KOPT-K1 (cell line): Measurements from ENCODE around the gene EFHC1.
"Not testable (repeated sequence)": the region's sequence is repeated elsewhere in the genome, so short reads cannot be mapped to it uniquely, and the experiment has no call there.

Experiments
- H3K27ac ChIP-seq: fragments of 200-600 bp; sonication (generic); 2 replicates; pipeline ENCODE4 v1.5.1; 2016; ENCODE audit warnings: antibody characterized with exemption, mild to moderate bottlenecking, low read depth, low read length; ENCODE audit not compliant: poor library complexity, severe bottlenecking
- H3K36me3 ChIP-seq: fragments of 200-600 bp; sonication (generic); 2 replicates; pipeline ENCODE4 v1.5.1; 2017; ENCODE audit warnings: antibody characterized with exemption, mild to moderate bottlenecking, low read length, moderate library complexity; ENCODE audit not compliant: insufficient read depth
- H3K9me3 ChIP-seq: fragments of 200-600 bp; sonication (generic); 2 replicates; pipeline ENCODE4 v1.5.1; 2017; ENCODE audit warnings: antibody characterized with exemption, low read length, mild to moderate bottlenecking; ENCODE audit not compliant: insufficient read depth, poor library complexity, severe bottlenecking

The EFHC1 gene

DNA sequence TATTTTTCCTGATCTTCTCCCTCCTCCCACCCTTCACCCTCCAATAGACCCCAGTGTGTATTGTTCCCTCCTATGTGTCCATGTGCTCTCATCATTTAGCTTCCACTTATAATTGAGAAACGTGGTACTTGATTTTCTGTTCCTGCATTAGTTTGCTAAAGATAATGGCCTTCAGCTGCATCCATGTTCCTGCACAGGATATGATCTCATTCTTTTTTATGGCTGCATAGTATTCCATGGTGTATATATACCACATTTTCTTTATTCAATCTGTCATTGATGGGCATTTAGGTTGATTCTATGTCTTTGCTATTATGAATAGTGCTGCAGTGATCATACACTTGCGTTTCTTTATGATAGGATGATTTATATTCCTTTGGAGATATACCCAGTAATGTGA lies 41.1 kb downstream of the EFHC1 start:
- not testable (repeated sequence) for H3K36me3 ChIP-seq, H3K9me3 ChIP-seq, H3K27ac ChIP-seq

DNA sequence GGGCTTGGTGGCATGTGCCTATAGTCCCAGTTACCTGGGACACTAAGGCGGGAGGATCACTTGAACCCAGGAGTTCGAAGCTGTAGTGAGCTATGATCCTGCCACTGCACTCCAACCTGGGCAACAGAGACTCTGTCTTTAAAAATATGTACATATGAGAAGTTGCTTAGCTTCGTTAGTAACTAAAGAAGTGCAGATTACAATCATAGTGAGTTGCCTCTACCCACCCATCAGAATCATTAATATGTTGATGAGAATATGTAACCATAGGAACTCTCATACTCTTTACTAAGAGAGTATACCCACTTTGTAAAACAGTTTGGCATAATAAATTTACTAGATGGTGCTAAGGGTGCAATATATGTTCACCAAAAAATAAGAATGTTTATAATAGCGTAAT lies 54.0 kb downstream of the EFHC1 start:
- H3K27ac ChIP-seq: no peak overlapping the region
- no peaks in the 10 kb centered on the region for H3K36me3 ChIP-seq
- no peaks in the 10 kb centered on the region for H3K9me3 ChIP-seq

DNA sequence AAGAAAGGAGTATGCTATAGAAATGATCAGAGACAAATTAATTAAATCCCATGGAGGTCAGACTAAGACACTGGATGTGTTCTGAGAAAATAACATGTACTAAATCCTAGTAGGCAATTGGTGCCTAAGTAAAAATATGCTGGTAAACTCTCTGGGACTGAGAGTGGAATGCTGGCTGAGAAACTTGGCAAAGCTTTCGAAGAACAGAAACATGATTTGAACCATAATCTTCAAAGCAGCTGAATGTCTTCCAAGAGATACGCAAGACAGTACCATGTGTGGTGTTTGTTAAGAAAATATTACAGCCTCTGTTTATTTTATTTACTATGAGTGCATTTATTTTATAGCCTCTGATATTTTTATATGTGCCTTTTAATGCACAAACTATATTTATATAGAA lies 55.2 kb downstream of the EFHC1 start:
- no peak overlapping the region for H3K27ac ChIP-seq
- H3K9me3 ChIP-seq: no peaks in the 10 kb centered on the region
- no peaks in the 10 kb centered on the region for H3K36me3 ChIP-seq

DNA sequence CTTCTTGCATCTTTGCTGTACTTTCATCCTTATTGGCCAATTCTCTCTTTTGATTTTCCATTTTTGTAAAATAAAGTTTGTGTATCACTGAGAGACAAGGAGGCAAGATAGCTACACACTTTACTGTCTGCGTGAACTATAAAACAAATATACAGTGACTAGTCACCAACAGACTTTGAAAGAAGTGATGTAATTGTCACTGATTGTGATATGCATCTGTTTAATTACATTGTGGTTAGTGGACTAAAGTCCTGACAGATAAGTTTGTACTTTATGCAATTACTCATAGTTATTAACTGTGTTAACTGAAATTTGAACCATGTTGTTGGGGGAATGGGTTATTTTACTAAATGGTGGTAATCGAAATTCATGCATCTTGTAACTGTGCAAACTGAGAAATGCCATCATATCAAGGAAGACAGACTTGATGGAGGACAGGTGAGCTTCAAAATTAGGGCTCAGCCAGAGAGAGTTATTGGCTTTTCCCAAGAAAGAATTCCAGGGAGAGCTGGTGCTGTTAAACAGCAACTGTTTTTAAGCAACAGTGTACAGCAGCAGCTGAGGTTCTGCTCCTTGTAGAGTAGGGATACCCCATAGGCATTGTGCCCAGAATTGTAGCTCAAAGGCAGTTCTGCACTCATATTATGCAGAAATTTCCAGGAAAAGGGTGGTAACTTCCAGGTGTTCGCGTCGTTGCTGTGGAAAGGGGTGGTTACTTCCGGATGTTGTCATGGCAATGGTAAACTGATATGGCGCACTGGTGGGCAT lies 62.9 kb downstream of the EFHC1 start:
- H3K9me3 ChIP-seq: no peaks in the 10 kb centered on the region
- no peaks in the 10 kb centered on the region for H3K36me3 ChIP-seq
- H3K27ac ChIP-seq: no peak overlapping the region

DNA sequence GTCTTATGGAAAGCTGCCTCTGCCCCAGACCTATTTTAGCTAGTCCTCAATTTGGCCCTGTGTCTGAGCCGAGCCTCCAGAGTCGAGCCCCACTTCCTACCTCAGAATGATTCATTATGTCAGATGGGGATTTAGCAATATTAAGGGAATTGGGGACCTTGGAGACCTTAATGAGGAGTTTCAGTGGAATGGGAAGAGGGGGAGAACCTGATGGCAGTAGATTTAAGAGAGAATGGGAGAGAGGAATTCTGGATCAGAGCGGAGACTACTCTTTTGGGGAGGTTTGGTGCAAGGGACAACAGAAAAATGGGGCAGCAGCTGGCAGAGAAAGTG lies 63.5 kb downstream of the EFHC1 start:
- H3K9me3 ChIP-seq: no peaks in the 10 kb centered on the region
- no peaks in the 10 kb centered on the region for H3K36me3 ChIP-seq

DNA sequence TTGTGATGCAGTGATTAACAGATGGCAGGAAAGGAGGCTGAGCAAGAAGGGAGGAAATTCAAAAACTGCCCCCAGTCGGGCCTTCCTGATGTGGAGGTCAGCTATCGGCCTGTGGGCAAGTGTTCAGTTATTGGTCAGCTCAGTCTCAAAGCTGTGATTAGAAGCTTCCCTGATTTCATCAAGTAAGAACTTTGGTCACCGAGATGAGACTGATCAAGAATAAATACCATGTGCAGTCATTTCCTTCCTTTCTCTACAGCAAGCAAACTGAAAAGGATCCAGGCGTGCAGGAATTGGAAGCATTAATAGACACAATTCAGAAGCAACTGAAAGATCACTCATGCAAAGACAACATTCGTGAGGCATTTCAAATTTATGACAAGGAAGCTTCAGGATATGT lies 69.7 kb downstream of the EFHC1 start:
- no peaks in the 10 kb centered on the region for H3K36me3 ChIP-seq
- no peaks in the 10 kb centered on the region for H3K9me3 ChIP-seq
- H3K27ac ChIP-seq: no peak overlapping the region

More for the DNA sequence above, 63.5 kb downstream of the EFHC1 start:
- no peak overlapping the region for H3K27ac ChIP-seq

DNA sequence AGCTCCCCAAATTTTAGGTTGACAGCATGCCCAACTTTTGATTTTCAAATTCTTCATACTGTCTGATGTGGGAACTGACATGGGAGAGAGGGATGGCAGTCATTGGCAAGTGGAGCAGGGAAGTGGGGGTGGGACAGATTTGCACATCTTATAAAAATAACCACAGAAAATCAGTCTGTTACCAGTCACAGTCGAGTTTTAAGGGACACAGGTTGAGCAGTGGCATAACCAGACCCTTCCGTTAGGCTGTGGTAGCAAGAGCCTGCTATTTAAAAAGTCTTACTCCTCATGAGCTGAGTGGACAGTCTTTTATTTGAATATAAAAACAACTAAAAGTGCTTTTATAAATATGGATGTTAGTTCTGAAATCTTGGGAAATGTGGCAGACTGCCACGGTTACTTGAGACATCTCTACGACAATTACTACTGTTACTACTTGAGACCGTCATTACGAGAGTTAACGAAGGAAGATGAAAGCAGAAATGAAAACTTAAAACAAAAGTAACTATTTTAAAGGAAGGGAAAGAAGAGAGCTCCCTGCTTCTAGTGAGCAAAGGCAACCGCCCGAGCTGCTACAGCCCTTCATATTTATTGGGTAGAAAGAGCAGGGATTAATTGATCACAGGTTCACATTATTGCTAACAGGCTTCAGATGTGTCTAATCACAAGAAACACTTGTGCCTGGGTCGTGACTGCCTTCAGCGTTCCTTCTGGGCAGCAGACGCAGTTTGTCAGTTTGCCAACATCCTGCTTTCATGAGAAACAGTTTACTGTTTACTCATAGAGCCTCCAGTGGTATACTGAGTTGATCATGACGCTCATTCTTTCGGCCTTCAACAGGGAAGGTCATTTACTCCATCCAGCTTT lies 71.3 kb downstream of the EFHC1 start:
- no peaks in the 10 kb centered on the region for H3K9me3 ChIP-seq
- no peaks in the 10 kb centered on the region for H3K36me3 ChIP-seq
- no peak overlapping the region for H3K27ac ChIP-seq

DNA sequence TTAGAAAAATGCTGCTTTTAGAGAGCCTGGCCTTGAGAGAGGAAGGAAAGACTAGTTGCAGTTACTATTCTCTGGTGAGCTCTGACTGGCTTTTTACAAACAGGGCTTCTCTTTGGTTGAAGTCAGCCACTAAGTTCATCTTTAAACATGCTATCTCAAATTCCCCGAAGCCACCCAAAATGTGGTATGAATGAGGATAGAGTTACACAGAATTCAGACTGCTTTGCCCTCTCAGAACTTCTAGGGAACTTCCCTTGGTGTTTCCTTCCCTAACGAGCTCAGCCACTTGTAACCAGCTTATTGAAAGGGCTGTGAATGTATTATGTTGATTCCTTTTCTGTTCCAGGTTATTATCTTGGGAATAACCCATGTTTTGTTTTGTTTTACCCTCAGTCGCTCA lies 73.5 kb downstream of the EFHC1 start:
- Histone ChIP-seq H3K36me3 (no peaks in the 10 kb centered on the region), H3K27ac (no peak overlapping the region)

DNA sequence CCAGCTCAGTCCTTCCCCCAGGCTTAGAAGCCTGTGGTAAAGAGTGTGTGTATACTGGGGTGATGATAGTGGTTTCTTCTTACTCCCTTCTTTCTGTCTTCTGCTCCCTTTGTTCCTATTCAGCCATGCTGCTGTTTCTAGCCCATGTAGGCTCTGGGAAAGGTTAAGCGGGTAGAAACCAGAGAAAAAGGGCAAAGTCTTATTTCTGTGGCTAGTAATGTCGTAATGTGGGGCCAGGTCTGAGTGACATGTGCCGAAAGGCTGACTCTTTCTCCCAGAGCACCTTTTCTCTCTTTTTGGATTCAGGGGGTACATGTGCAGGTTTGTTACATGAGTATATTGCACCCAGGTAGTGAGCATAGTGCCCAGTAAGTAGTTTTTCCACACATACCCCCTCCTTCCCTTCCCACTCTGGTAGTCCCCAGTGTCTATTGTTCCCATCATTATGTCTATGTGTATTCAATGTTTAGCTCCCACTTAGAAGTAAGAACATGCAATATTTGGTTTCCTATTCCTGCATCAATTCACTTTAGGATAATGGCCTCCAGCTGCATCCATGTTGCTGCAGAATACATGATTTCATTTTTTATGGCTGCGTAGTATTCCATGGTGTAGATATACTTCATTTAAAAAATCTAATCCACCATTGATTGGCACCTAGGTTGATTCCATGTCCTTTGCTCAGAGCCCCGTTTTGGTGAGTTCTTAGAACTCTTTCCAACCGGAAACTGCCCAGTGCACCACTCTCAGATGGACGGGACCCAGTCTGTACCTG lies 74.3 kb downstream of the EFHC1 start:
- H3K27ac ChIP-seq: no peak overlapping the region
- no peaks in the 10 kb centered on the region for H3K9me3 ChIP-seq

More for the DNA sequence above, 73.5 kb downstream of the EFHC1 start:
- H3K9me3 ChIP-seq: no peaks in the 10 kb centered on the region

DNA sequence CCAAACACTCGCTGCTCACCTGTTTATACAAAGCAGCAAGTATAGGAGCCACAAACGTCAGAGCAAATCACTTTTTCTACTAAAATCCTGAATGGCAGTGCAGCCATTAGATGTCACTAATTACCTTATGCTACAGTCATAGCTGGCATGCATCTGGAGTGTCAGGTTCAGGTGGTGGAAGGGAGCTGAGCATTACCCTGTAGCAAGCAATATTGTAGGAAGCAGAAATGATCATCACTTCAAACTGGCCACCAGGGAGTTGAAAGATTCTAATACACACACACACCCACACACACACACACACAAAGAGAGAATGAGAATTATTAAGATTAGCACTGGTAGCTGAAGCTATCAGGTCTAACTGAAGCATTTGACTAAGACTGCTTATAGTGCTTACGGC lies 75.8 kb downstream of the EFHC1 start:
- H3K27ac ChIP-seq: no peak overlapping the region
- H3K9me3 ChIP-seq: no peaks in the 10 kb centered on the region
- no peaks in the 10 kb centered on the region for H3K36me3 ChIP-seq

More for the DNA sequence above, 74.3 kb downstream of the EFHC1 start:
- H3K36me3 ChIP-seq: no peaks in the 10 kb centered on the region

DNA sequence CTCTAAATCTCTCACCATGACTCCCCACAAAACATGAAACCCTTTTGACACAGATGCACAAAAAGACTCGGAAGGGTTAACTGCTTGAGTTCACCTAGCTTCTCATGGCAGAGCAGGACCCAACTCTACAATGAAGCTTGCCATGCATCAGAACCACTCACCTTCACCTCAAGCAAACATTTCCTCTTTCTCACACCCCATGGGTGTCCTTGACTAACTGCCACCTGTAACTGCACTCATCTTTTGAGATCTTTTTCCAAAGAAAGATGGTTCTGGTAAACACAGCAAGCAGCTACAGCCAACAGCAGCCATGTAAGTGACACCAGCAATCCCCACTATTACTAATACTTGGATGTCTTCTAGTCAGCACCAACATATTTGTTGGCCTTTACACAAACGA lies 76.5 kb downstream of the EFHC1 start:
- H3K27ac ChIP-seq: no peak overlapping the region
- H3K9me3 ChIP-seq: no peaks in the 10 kb centered on the region
- H3K36me3 ChIP-seq: no peaks in the 10 kb centered on the region

DNA sequence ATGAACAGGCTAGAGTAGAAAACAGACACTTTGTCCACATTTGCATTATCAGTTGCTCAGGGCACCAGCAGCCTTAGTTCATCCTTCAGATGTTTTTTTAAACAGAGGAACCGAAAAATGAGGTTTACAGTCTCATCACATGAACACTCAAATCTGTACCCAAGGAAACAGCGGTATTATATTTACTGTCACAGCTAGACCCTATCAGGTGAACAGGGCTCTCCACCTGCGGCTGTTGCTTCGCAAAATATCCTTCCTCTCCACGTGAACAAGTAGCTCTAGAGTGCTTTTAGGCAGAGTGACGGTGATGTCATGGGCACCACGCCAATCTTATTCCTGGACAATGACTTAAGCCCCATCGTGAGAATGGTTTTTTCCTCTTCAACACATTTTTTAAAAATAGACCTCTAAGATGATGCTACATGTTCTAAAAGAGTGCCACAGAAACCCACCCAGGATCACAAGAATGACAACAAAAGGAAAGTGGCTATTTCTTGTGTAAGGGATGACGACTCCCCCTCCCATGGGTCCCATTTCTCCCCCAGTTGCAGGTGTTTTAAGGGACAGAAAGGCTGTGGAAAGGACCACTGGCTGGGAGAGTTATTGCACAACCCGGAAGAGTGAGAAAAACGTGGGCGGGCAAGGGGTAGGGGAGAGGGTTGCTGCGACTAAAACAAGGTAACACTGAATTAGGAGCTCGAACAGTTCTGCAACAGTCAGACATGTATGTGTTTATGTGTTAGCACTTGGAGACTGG lies 77.7 kb downstream of the EFHC1 start:
- Histone ChIP-seq H3K27ac (no peak overlapping the region), H3K9me3 (no peaks in the 10 kb centered on the region), H3K36me3 (peaks cover 9% of the 10 kb centered on the region; the same call in 1 of the 2 replicates)

DNA sequence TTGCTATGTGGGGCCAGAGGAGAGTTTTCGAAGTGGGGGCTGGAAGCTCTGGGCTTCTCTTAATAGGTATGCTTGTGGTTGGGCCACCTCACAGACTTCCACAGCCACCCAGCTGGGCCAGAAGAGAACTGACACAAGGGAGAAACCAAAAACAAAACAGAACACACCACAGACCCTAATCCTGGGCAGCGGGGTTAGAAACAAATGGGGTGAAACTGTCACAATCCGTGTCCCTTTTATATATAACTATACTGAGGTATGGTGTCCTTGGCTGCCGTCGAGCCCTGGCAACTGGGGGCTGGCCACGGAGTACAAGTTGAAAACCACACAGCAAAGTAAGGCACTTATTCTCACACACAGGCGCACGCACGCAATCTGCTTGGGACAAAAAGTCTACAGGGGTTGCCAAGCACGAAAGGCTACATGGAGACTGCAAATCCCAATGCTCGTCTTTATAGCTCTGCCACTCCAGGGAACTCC lies 78.4 kb downstream of the EFHC1 start:
- Histone ChIP-seq H3K9me3 (no peaks in the 10 kb centered on the region), H3K27ac (no peak overlapping the region), H3K36me3 (peaks cover 9% of the 10 kb centered on the region; the same call in 1 of the 2 replicates)

DNA sequence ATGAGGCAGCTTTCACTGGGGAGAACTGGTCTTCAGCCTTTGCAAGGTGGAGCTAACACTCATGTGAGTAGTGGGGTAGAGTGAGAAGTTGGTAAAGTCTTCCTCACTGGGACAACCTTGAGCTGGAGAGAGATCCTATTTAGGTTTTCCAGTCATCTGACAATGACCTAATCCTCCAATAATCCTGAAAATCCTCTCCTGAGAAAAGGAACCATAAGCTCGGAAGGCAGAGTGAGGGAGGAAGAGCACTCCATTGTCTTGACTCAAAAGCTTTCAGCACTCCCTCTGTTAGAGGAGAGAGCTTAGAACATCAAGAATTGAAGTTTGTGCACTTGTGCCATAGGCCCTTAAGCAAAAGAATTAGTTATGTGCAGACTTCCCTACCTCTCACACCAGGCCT lies 78.9 kb downstream of the EFHC1 start:
- no peak overlapping the region for H3K27ac ChIP-seq
- no peaks in the 10 kb centered on the region for H3K9me3 ChIP-seq
- H3K36me3 ChIP-seq: peaks cover 9% of the 10 kb centered on the region; the same call in 1 of the 2 replicates
